DOHH2 (cell line): ENCODE data around the gene ITIH5.

ENCODE experiments used
- H3F3A ChIP-seq: fragments of 200-600 bp; sonication (generic), shearing (Covaris generic); 2 replicates; pipeline ENCODE4 v1.6.0; 2016; ENCODE audit warnings: antibody characterized with exemption, mild to moderate bottlenecking; ENCODE audit not compliant: control insufficient read depth, insufficient read depth
- H3K27ac ChIP-seq: fragments of 200-600 bp; sonication (generic); 2 replicates; pipeline ENCODE4 v1.5.1; 2014; ENCODE audit warnings: low read depth, mild to moderate bottlenecking, low read length, moderate library complexity
- H3K27me3 ChIP-seq: fragments of 200-600 bp; sonication (generic); 2 replicates; pipeline ENCODE4 v1.6.1; 2014; ENCODE audit warnings: mild to moderate bottlenecking, low read length, mixed read lengths; ENCODE audit not compliant: control insufficient read depth
- H3K36me3 ChIP-seq: fragments of 200-600 bp; sonication (generic); 2 replicates; pipeline ENCODE4 v1.6.1; 2014; ENCODE audit warnings: mild to moderate bottlenecking, low read length, moderate library complexity, mixed read lengths; ENCODE audit not compliant: control insufficient read depth
- H3K4me1 ChIP-seq: fragments of 200-600 bp; sonication (generic); 2 replicates; pipeline ENCODE4 v1.6.1; 2014; ENCODE audit warnings: mild to moderate bottlenecking, low read length, mixed read lengths; ENCODE audit not compliant: control insufficient read depth
- H3K4me2 ChIP-seq: fragments of 200-600 bp; sonication (generic); 2 replicates; pipeline ENCODE4 v1.6.0; 2014; ENCODE audit warnings: mild to moderate bottlenecking, low read length, moderate library complexity
- H3K4me3 ChIP-seq: fragments of 200-600 bp; sonication (generic); 2 replicates; pipeline ENCODE4 v1.5.1; 2014; ENCODE audit warnings: mild to moderate bottlenecking, low read length, mixed read lengths
- H3K79me2 ChIP-seq: fragments of 200-600 bp; sonication (generic); 2 replicates; pipeline ENCODE4 v1.6.1; 2014; ENCODE audit warnings: mild to moderate bottlenecking, low read length, mixed read lengths; ENCODE audit not compliant: control insufficient read depth
- H3K9me2 ChIP-seq: fragments of 200-600 bp; sonication (generic); replicated peaks from 2 replicates; pipeline ENCODE4 v1.6.1; 2014; ENCODE audit warnings: mild to moderate bottlenecking, low read length, mixed read lengths; ENCODE audit not compliant: control insufficient read depth
- H3K9me3 ChIP-seq: fragments of 200-600 bp; sonication (generic); 2 replicates; pipeline ENCODE4 v1.6.1; 2014; ENCODE audit warnings: antibody characterized with exemption, low read length, mixed read lengths; ENCODE audit not compliant: control insufficient read depth, insufficient read depth
- H4K20me1 ChIP-seq: fragments of 200-600 bp; sonication (generic); 2 replicates; pipeline ENCODE4 v1.6.0; 2014; ENCODE audit warnings: low read depth, mild to moderate bottlenecking, antibody characterized with exemption, low read length, moderate library complexity; ENCODE audit not compliant: control insufficient read depth, insufficient read depth
- CTCF ChIP-seq: fragments of 200-600 bp; sonication (generic); IDR thresholded peaks from one replicate; pipeline ENCODE4 v1.5.1; 2014; ENCODE audit warnings: antibody characterized with exemption, mild to moderate bottlenecking, low read depth, low read length; ENCODE audit not compliant: poor library complexity, severe bottlenecking
- EZH2phosphoT487 ChIP-seq: fragments of 200-600 bp; sonication (generic); IDR thresholded peaks from 2 replicates; pipeline ENCODE4 v1.6.1; 2017; ENCODE audit warnings: borderline replicate concordance, mild to moderate bottlenecking, antibody characterized with exemption, low read length, moderate library complexity, mixed read lengths

The ITIH5 gene

GRCh38 chr10:7519351-7519750 lies 147.4 kb downstream of the ITIH5 start:
- TF ChIP-seq EZH2phosphoT487 = no peak
- no peak for TF ChIP-seq CTCF
- no peaks in the 10 kb centered on the region for H3K36me3 ChIP-seq
- H3K79me2 ChIP-seq = no peaks in the 10 kb centered on the region
- H4K20me1 ChIP-seq = no peaks in the 10 kb centered on the region
- H3K9me2 ChIP-seq = no peaks in the 10 kb centered on the region
- no peak overlapping the region for H3K27ac ChIP-seq
- no peak overlapping the region for H3K4me2 ChIP-seq
- no peak overlapping the region for H3K4me3 ChIP-seq
- H3F3A ChIP-seq = no peaks in the 10 kb centered on the region
- no peaks in the 10 kb centered on the region for H3K27me3 ChIP-seq
- H3K4me1 ChIP-seq = peaks cover 44% of the 10 kb centered on the region
- no peaks in the 10 kb centered on the region for H3K9me3 ChIP-seq

GRCh38 chr10:7518693-7519092 lies 148.1 kb downstream of the ITIH5 start:
- Histone ChIP-seq H3K79me2 (no peaks in the 10 kb centered on the region), H3K36me3 (no peaks in the 10 kb centered on the region), H3K4me1 (peaks cover 50% of the 10 kb centered on the region), H3K4me2 (no peak overlapping the region), H3K9me2 (no peaks in the 10 kb centered on the region), H3F3A (no peaks in the 10 kb centered on the region), H3K27ac (no peak overlapping the region), H3K9me3 (no peaks in the 10 kb centered on the region), H4K20me1 (no peaks in the 10 kb centered on the region), H3K27me3 (no peaks in the 10 kb centered on the region), H3K4me3 (no peak overlapping the region)
- TF ChIP-seq EZH2phosphoT487 = no peak
- no peak for TF ChIP-seq CTCF

GRCh38 chr10:7515439-7515838 lies 151.3 kb downstream of the ITIH5 start:
- Histone ChIP-seq H3K36me3 (no peaks in the 10 kb centered on the region), H3F3A (peaks cover 10% of the 10 kb centered on the region), H3K4me1 (peaks cover 70% of the 10 kb centered on the region), H3K27me3 (no peaks in the 10 kb centered on the region), H3K9me3 (peaks cover 4% of the 10 kb centered on the region; the same call in 1 of the 2 replicates), H3K4me3 (no peak overlapping the region), H4K20me1 (no peaks in the 10 kb centered on the region), H3K79me2 (no peaks in the 10 kb centered on the region), H3K27ac (no peak overlapping the region), H3K4me2 (no peak overlapping the region), H3K9me2 (no peaks in the 10 kb centered on the region)
- no peak for TF ChIP-seq EZH2phosphoT487
- no peak for TF ChIP-seq CTCF
